Measurements from ENCODE around the gene HPCAL1.

The HPCAL1 gene

GRCh38 chr2:10402653-10403215 is 100.0 kb downstream of the HPCAL1 start:
- Histone ChIP-seq H3K4me1 (ENCODE audit: control insufficient read depth, low read length) (peaks cover 17% of the 10 kb centered on the region), H3K27me3 (ENCODE audit: control insufficient read depth, low read length) (no peaks in the 10 kb centered on the region), H3K79me2 (ENCODE audit: control insufficient read depth, low read length) (no peaks in the 10 kb centered on the region), H3K9me3 (ENCODE audit: control insufficient read depth, insufficient read depth, low read length) (no peaks in the 10 kb centered on the region; the same call in 1 of the 2 replicates), H3K9me2 (replicated peaks; ENCODE audit: control insufficient read depth, low read length) (no peaks in the 10 kb centered on the region), H3K36me3 (ENCODE audit: control insufficient read depth, low read length) (no peaks in the 10 kb centered on the region), H3K4me3 (ENCODE audit: low read length) (no peak overlapping the region), H3K4me2 (ENCODE audit: low read length) (no peak overlapping the region), H3F3A (ENCODE audit: control insufficient read depth, insufficient read depth) (no peaks in the 10 kb centered on the region), H3K27ac (ENCODE audit: low read depth, low read length) (no peak overlapping the region), H4K20me1 (ENCODE audit: control insufficient read depth, insufficient read depth, low read depth, low read length) (no peaks in the 10 kb centered on the region)
- TF ChIP-seq CTCF (IDR thresholded peaks at IDR 0.05; ENCODE audit: low read depth, low read length, poor library complexity, severe bottlenecking) (no peak), EZH2phosphoT487 (IDR thresholded peaks at IDR 0.05; ENCODE audit: borderline replicate concordance, low read length) (no peak)

- H3K4me1 ChIP-seq (ENCODE audit: control insufficient read depth, low read length): peaks cover 35% of the 10 kb centered on the region
- no peaks in the 10 kb centered on the region for H3K27me3 ChIP-seq (ENCODE audit: control insufficient read depth, low read length)
- H3F3A ChIP-seq (ENCODE audit: control insufficient read depth, insufficient read depth): peaks cover 2% of the 10 kb centered on the region; the same call in 1 of the 2 replicates
- H3K4me2 ChIP-seq (ENCODE audit: low read length): no peak overlapping the region
- TF ChIP-seq EZH2phosphoT487 (IDR thresholded peaks at IDR 0.05; ENCODE audit: borderline replicate concordance, low read length) (no peak), CTCF (IDR thresholded peaks at IDR 0.05; ENCODE audit: low read depth, low read length, poor library complexity, severe bottlenecking) (no peak)
- no peak overlapping the region for H3K27ac ChIP-seq (ENCODE audit: low read depth, low read length)
- no peaks in the 10 kb centered on the region for H3K79me2 ChIP-seq (ENCODE audit: control insufficient read depth, low read length)
- no peaks in the 10 kb centered on the region for H3K36me3 ChIP-seq (ENCODE audit: control insufficient read depth, low read length)
- H4K20me1 ChIP-seq (ENCODE audit: control insufficient read depth, insufficient read depth, low read depth, low read length): no peaks in the 10 kb centered on the region; the same call in 1 of the 2 replicates
- no peaks in the 10 kb centered on the region; the same call in 1 of the 2 replicates for H3K9me3 ChIP-seq (ENCODE audit: control insufficient read depth, insufficient read depth, low read length)
- no peak overlapping the region for H3K4me3 ChIP-seq (ENCODE audit: low read length)
- no peaks in the 10 kb centered on the region for H3K9me2 ChIP-seq (replicated peaks; ENCODE audit: control insufficient read depth, low read length)
These were observed 101.8 kb downstream of the HPCAL1 start for GRCh38 chr2:10404324-10405143.

GRCh38 chr2:10405448-10405847 is 102.7 kb downstream of the HPCAL1 start:
- TF ChIP-seq EZH2phosphoT487 (IDR thresholded peaks at IDR 0.05; ENCODE audit: borderline replicate concordance, low read length) (no peak), CTCF (IDR thresholded peaks at IDR 0.05; ENCODE audit: low read depth, low read length, poor library complexity, severe bottlenecking) (no peak)
- H3K4me1 ChIP-seq (ENCODE audit: control insufficient read depth, low read length): peaks cover 41% of the 10 kb centered on the region
- no peaks in the 10 kb centered on the region for H3K9me3 ChIP-seq (ENCODE audit: control insufficient read depth, insufficient read depth, low read length)
- H3K27me3 ChIP-seq (ENCODE audit: control insufficient read depth, low read length): no peaks in the 10 kb centered on the region
- no peak overlapping the region for H3K4me2 ChIP-seq (ENCODE audit: low read length)
- no peaks in the 10 kb centered on the region; the same call in 1 of the 2 replicates for H4K20me1 ChIP-seq (ENCODE audit: control insufficient read depth, insufficient read depth, low read depth, low read length)
- H3K36me3 ChIP-seq (ENCODE audit: control insufficient read depth, low read length): no peaks in the 10 kb centered on the region
- no peak overlapping the region for H3K27ac ChIP-seq (ENCODE audit: low read depth, low read length)
- no peaks in the 10 kb centered on the region for H3K79me2 ChIP-seq (ENCODE audit: control insufficient read depth, low read length)
- H3F3A ChIP-seq (ENCODE audit: control insufficient read depth, insufficient read depth): peaks cover 7% of the 10 kb centered on the region
- no peaks in the 10 kb centered on the region for H3K9me2 ChIP-seq (replicated peaks; ENCODE audit: control insufficient read depth, low read length)
- H3K4me3 ChIP-seq (ENCODE audit: low read length): no peak overlapping the region
